HEK293 (cell line): Measurements from ENCODE around the gene PCYOX1L.
A peak's percentile ranks its signal among the peaks of the same experiment; 100 is the strongest.

Source experiments
- BCL11A ChIP-seq: fragments of 450-650 bp; formaldehyde crosslinking; IDR thresholded peaks from 2 replicates; pipeline ENCODE4 v1.5.1; 2016; ENCODE audit warnings: low read depth, missing biosample characterization, missing genetic modification characterization
- BCL11B ChIP-seq: fragments of 450-650 bp; formaldehyde crosslinking; IDR thresholded peaks from 2 replicates; pipeline ENCODE4 v1.5.1; 2016; ENCODE audit warnings: low read depth, missing biosample characterization, missing genetic modification characterization
- GLI4 ChIP-seq: fragments of 450-650 bp; formaldehyde crosslinking; IDR thresholded peaks from 2 replicates; pipeline ENCODE4 v1.5.1; 2016; ENCODE audit warnings: missing biosample characterization, missing genetic modification characterization
- HOXD13 ChIP-seq: sonication (generic); formaldehyde crosslinking; IDR thresholded peaks from 2 replicates; pipeline ENCODE4 v1.8.0; 2022; ENCODE audit warnings: missing genetic modification reagents, borderline replicate concordance
- KLF10 ChIP-seq: fragments of 450-650 bp; IDR thresholded peaks from 2 replicates; pipeline ENCODE4 v1.5.1; 2018; ENCODE audit warnings: missing biosample characterization, mild to moderate bottlenecking, missing genetic modification characterization
- KLF7 ChIP-seq: fragments of 450-650 bp; formaldehyde crosslinking; IDR thresholded peaks from 2 replicates; pipeline ENCODE4 v1.5.1; 2016; ENCODE audit warnings: missing biosample characterization, missing genetic modification characterization, borderline replicate concordance
- MEIS1 ChIP-seq: sonication (generic); formaldehyde crosslinking; IDR thresholded peaks from 2 replicates; pipeline ENCODE4 v1.8.1; 2022; ENCODE audit warnings: missing genetic modification reagents, mild to moderate bottlenecking, borderline replicate concordance
- OVOL3 ChIP-seq: fragments of 450-650 bp; formaldehyde crosslinking; IDR thresholded peaks from 2 replicates; pipeline ENCODE4 v1.5.1; 2016; ENCODE audit warnings: missing biosample characterization, missing genetic modification characterization
- ZBTB17 ChIP-seq: fragments of 450-650 bp; formaldehyde crosslinking; IDR thresholded peaks from 2 replicates; pipeline ENCODE4 v1.5.1; 2016; ENCODE audit warnings: missing biosample characterization, missing genetic modification characterization
- ZBTB7A ChIP-seq: fragments of 450-650 bp; formaldehyde crosslinking; IDR thresholded peaks from 2 replicates; pipeline ENCODE4 v1.5.1; 2016; ENCODE audit warnings: low read depth, missing biosample characterization, missing genetic modification characterization
- ZIC2 ChIP-seq: fragments of 450-650 bp; formaldehyde crosslinking; IDR thresholded peaks from 2 replicates; pipeline ENCODE4 v1.5.1; 2016; ENCODE audit warnings: missing biosample characterization, missing genetic modification characterization
- ZNF202 ChIP-seq: fragments of 450-650 bp; formaldehyde crosslinking; IDR thresholded peaks from 2 replicates; pipeline ENCODE4 v1.5.1; 2016; ENCODE audit warnings: missing biosample characterization, missing genetic modification characterization, borderline replicate concordance
- ZNF24 ChIP-seq: fragments of 450-650 bp; formaldehyde crosslinking; IDR thresholded peaks from 2 replicates; pipeline ENCODE4 v1.5.1; 2016; ENCODE audit warnings: missing biosample characterization, missing genetic modification characterization
- ZNF274 ChIP-seq, 2 experiments: fragments of 200-500 bp in 1 of 2; fragments of 450-650 bp in 1 of 2; sonication (Bioruptor generic) in 1 of 2; formaldehyde crosslinking in 1 of 2; IDR thresholded peaks; 2 replicates each; pipeline versions ENCODE4 v1.5.1 to v1.6.1; 2014 to 2016; ENCODE audit warnings: borderline replicate concordance in 1 of 2, inconsistent platforms in 1 of 2, low read length in 1 of 2, missing biosample characterization in 1 of 2, missing genetic modification characterization in 1 of 2
- ZNF350 ChIP-seq: fragments of 450-650 bp; formaldehyde crosslinking; IDR thresholded peaks from 2 replicates; pipeline ENCODE4 v1.5.0; 2017; ENCODE audit warnings: missing biosample characterization, mild to moderate bottlenecking, missing genetic modification characterization
- ZNF354C ChIP-seq: fragments of 450-650 bp; formaldehyde crosslinking; IDR thresholded peaks from 2 replicates; pipeline ENCODE4 v1.5.1; 2016; ENCODE audit warnings: missing biosample characterization, missing genetic modification characterization, low read depth, borderline replicate concordance
- ZNF394 ChIP-seq: fragments of 450-650 bp; formaldehyde crosslinking; IDR thresholded peaks from 2 replicates; pipeline ENCODE4 v1.5.1; 2016; ENCODE audit warnings: missing biosample characterization, missing genetic modification characterization, mild to moderate bottlenecking, moderate library complexity, borderline replicate concordance
- ZNF416 ChIP-seq: fragments of 450-650 bp; formaldehyde crosslinking; IDR thresholded peaks from 2 replicates; pipeline ENCODE4 v1.5.1; 2016; ENCODE audit warnings: missing biosample characterization, missing genetic modification characterization
- ZNF426 ChIP-seq: fragments of 450-650 bp; formaldehyde crosslinking; IDR thresholded peaks from 2 replicates; pipeline ENCODE4 v1.5.1; 2017; ENCODE audit warnings: missing biosample characterization, missing genetic modification characterization, mild to moderate bottlenecking, inconsistent platforms, moderate library complexity
- ZNF48 ChIP-seq: fragments of 450-650 bp; formaldehyde crosslinking; IDR thresholded peaks from 2 replicates; pipeline ENCODE4 v1.5.1; 2016; ENCODE audit warnings: missing biosample characterization, missing genetic modification characterization
- ZNF585B ChIP-seq: fragments of 450-650 bp; formaldehyde crosslinking; IDR thresholded peaks from 2 replicates; pipeline ENCODE4 v1.5.1; 2016; ENCODE audit warnings: missing biosample characterization, missing genetic modification characterization
- ZNF677 ChIP-seq: fragments of 450-650 bp; IDR thresholded peaks from 2 replicates; pipeline ENCODE4 v1.5.0; 2018; ENCODE audit warnings: missing biosample characterization, mild to moderate bottlenecking, missing genetic modification characterization, moderate library complexity
- ZNF776 ChIP-seq: fragments of 450-650 bp; formaldehyde crosslinking; IDR thresholded peaks from 2 replicates; pipeline ENCODE4 v1.5.0; 2017; ENCODE audit warnings: missing biosample characterization, missing genetic modification characterization, borderline replicate concordance
- ZNF792 ChIP-seq: fragments of 450-650 bp; formaldehyde crosslinking; IDR thresholded peaks from 2 replicates; pipeline ENCODE4 v1.5.1; 2016; ENCODE audit warnings: missing biosample characterization, missing genetic modification characterization
- ZSCAN30 ChIP-seq: fragments of 450-650 bp; IDR thresholded peaks from 2 replicates; pipeline ENCODE4 v1.5.1; 2018; ENCODE audit warnings: missing biosample characterization, mild to moderate bottlenecking, missing genetic modification characterization, moderate library complexity
- TF ChIP-seq, protein P1 (sequence below): fragments of 450-650 bp; formaldehyde crosslinking; IDR thresholded peaks from 2 replicates; pipeline ENCODE4 v1.5.1; 2016; ENCODE audit warnings: missing biosample characterization, missing genetic modification characterization
- TF ChIP-seq, protein P2 (sequence below): fragments of 450-650 bp; formaldehyde crosslinking; IDR thresholded peaks from 2 replicates; pipeline ENCODE4 v1.5.1; 2016; ENCODE audit warnings: missing biosample characterization, missing genetic modification characterization
- TF ChIP-seq, protein P3 (sequence below): fragments of 450-650 bp; formaldehyde crosslinking; IDR thresholded peaks from 2 replicates; pipeline ENCODE4 v1.5.1; 2017; ENCODE audit warnings: missing biosample characterization, missing genetic modification characterization
- TF ChIP-seq, protein P4 (sequence below): fragments of 450-650 bp; formaldehyde crosslinking; IDR thresholded peaks from 2 replicates; pipeline ENCODE4 v1.5.1; 2016; ENCODE audit warnings: missing biosample characterization, missing genetic modification characterization
- TF ChIP-seq, protein P5 (sequence below): fragments of 450-650 bp; formaldehyde crosslinking; IDR thresholded peaks from 2 replicates; pipeline ENCODE4 v1.5.1; 2016; ENCODE audit warnings: missing biosample characterization, missing genetic modification characterization

The PCYOX1L gene

DNA sequence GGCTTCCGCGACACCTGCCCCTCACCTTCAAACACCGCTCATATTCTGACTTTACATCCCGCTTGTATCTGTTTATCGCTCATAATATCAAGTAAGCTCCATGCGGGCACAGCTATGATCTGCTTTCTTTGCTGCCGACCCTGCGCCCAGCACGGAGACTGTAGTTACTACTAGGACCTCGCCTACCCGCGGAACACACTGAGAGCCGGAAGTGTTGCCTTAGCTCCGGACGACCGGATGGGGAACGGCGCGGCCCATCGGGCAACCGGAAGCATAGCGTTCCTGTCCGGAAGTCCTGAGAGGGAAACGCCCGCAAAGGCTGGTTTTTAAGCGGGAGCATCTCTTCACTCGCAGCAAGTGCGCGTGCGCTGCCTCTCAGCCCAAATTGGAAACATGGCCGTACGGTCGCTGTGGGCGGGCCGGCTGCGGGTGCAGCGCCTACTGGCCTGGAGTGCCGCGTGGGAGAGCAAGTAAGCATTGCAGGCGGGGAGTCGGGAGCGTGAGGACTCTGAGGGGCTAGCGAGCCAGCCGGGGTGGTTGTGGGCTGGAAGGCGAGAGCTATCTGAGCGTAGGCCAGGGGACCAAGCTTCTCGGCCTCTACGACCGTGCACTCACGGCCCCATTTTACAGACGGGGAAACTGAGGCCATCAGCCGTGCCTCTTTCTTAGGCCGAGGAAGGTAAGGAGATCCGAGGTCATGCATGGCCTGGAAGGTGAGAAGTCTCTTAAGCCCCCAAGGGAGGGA lies 12.5 kb upstream of the PCYOX1L start, which contains the start of gene GRPEL2 (continued):
- TF ChIP-seq ZNF24 (tag by site-specific recombination) (peak; percentile 87), ZNF776 (no peak), ZNF394 (tag by site-specific recombination) (peak; percentile 39; the same call in 1 of the 2 replicates), ZSCAN30 (tag by site-specific recombination) (peak; percentile 65; the same call in 1 of the 2 replicates), BCL11B (no peak), BCL11A (tag by site-specific recombination) (0 out of 2 replicates have a peak, but pooled peaks have one; percentile 18), ZNF426 (tag by site-specific recombination) (no peak), ZNF202 (tag by site-specific recombination) (no peak), KLF7 (tag by site-specific recombination) (no peak; the same call in 1 of the 2 replicates), ZBTB7A (peak; percentile 88; the same call in 1 of the 2 replicates), GLI4 (tag by site-specific recombination) (peak; percentile 100), HOXD13 (CRISPR knock-in tag) (no peak), ZNF677 (tag by site-specific recombination) (no peak), ZIC2 (tag by site-specific recombination) (peak; percentile 53), ZNF585B (tag by site-specific recombination) (no peak), ZNF350 (tag by site-specific recombination) (no peak), ZBTB17 (tag by site-specific recombination) (peak; percentile 37), ZNF416 (tag by site-specific recombination) (no peak), ZNF274 (IDR thresholded peaks at IDR 0.05; ENCODE audit: low read length) (no peak), ZNF274 (tag by site-specific recombination; IDR thresholded peaks at IDR 0.05; ENCODE audit: borderline replicate concordance) (no peak), ZNF48 (tag by site-specific recombination) (no peak), MEIS1 (CRISPR knock-in tag) (no peak), ZNF792 (tag by site-specific recombination) (no peak), ZNF354C (no peak), OVOL3 (tag by site-specific recombination) (peak; percentile 19), KLF10 (tag by site-specific recombination) (peak; percentile 48; the same call in 1 of the 2 replicates)
- TF ChIP-seq, protein P1, sequence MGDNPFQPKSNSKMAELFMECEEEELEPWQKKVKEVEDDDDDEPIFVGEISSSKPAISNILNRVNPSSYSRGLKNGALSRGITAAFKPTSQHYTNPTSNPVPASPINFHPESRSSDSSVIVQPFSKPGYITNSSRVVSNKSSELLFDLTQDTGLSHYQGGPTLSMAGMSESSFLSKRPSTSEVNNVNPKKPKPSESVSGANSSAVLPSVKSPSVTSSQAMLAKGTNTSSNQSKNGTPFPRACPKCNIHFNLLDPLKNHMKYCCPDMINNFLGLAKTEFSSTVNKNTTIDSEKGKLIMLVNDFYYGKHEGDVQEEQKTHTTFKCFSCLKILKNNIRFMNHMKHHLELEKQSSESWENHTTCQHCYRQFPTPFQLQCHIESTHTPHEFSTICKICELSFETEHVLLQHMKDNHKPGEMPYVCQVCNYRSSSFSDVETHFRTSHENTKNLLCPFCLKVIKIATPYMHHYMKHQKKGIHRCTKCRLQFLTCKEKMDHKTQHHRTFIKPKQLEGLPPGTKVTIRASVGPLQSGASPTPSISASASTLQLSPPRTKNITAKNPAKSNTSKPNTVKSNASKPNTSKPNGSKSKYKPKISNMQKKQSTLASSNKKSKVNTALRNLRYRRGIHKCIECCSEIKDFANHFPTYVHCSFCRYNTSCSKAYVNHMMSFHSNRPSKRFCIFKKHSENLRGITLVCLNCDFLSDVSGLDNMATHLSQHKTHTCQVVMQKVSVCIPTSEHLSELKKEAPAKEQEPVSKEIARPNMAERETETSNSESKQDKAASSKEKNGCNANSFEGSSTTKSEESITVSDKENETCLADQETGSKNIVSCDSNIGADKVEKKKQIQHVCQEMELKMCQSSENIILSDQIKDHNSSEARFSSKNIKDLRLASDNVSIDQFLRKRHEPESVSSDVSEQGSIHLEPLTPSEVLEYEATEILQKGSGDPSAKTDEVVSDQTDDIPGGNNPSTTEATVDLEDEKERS (tag by site-specific recombination), result peak; percentile 96
- TF ChIP-seq, protein P2, sequence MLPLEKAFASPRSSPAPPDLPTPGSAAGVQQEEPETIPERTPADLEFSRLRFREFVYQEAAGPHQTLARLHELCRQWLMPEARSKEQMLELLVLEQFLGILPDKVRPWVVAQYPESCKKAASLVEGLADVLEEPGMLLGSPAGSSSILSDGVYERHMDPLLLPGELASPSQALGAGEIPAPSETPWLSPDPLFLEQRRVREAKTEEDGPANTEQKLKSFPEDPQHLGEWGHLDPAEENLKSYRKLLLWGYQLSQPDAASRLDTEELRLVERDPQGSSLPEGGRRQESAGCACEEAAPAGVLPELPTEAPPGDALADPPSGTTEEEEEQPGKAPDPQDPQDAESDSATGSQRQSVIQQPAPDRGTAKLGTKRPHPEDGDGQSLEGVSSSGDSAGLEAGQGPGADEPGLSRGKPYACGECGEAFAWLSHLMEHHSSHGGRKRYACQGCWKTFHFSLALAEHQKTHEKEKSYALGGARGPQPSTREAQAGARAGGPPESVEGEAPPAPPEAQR (tag by site-specific recombination), result 0 out of 2 replicates have a peak, but pooled peaks have one; percentile 30
- TF ChIP-seq, protein P3, sequence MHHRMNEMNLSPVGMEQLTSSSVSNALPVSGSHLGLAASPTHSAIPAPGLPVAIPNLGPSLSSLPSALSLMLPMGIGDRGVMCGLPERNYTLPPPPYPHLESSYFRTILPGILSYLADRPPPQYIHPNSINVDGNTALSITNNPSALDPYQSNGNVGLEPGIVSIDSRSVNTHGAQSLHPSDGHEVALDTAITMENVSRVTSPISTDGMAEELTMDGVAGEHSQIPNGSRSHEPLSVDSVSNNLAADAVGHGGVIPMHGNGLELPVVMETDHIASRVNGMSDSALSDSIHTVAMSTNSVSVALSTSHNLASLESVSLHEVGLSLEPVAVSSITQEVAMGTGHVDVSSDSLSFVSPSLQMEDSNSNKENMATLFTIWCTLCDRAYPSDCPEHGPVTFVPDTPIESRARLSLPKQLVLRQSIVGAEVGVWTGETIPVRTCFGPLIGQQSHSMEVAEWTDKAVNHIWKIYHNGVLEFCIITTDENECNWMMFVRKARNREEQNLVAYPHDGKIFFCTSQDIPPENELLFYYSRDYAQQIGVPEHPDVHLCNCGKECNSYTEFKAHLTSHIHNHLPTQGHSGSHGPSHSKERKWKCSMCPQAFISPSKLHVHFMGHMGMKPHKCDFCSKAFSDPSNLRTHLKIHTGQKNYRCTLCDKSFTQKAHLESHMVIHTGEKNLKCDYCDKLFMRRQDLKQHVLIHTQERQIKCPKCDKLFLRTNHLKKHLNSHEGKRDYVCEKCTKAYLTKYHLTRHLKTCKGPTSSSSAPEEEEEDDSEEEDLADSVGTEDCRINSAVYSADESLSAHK (tag by site-specific recombination), result no peak
- TF ChIP-seq, protein P4, sequence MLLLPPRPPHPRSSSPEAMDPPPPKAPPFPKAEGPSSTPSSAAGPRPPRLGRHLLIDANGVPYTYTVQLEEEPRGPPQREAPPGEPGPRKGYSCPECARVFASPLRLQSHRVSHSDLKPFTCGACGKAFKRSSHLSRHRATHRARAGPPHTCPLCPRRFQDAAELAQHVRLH (tag by site-specific recombination), result peak; percentile 100
- TF ChIP-seq, protein P5, sequence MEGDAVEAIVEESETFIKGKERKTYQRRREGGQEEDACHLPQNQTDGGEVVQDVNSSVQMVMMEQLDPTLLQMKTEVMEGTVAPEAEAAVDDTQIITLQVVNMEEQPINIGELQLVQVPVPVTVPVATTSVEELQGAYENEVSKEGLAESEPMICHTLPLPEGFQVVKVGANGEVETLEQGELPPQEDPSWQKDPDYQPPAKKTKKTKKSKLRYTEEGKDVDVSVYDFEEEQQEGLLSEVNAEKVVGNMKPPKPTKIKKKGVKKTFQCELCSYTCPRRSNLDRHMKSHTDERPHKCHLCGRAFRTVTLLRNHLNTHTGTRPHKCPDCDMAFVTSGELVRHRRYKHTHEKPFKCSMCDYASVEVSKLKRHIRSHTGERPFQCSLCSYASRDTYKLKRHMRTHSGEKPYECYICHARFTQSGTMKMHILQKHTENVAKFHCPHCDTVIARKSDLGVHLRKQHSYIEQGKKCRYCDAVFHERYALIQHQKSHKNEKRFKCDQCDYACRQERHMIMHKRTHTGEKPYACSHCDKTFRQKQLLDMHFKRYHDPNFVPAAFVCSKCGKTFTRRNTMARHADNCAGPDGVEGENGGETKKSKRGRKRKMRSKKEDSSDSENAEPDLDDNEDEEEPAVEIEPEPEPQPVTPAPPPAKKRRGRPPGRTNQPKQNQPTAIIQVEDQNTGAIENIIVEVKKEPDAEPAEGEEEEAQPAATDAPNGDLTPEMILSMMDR (tag by site-specific recombination), result no peak
